COLO668 (cell line): ENCODE results near the gene PHLDB3.
"Not testable (repeated sequence)": the region's sequence is repeated elsewhere in the genome, so short reads cannot be mapped to it uniquely, and the experiment has no call there.

Experiments
- DNase-seq: peaks from one replicate; lab custom pipeline; 2025; ENCODE audit not compliant: unreplicated experiment; lab: John Stamatoyannopoulos, UW

Gene PHLDB3

DNA sequence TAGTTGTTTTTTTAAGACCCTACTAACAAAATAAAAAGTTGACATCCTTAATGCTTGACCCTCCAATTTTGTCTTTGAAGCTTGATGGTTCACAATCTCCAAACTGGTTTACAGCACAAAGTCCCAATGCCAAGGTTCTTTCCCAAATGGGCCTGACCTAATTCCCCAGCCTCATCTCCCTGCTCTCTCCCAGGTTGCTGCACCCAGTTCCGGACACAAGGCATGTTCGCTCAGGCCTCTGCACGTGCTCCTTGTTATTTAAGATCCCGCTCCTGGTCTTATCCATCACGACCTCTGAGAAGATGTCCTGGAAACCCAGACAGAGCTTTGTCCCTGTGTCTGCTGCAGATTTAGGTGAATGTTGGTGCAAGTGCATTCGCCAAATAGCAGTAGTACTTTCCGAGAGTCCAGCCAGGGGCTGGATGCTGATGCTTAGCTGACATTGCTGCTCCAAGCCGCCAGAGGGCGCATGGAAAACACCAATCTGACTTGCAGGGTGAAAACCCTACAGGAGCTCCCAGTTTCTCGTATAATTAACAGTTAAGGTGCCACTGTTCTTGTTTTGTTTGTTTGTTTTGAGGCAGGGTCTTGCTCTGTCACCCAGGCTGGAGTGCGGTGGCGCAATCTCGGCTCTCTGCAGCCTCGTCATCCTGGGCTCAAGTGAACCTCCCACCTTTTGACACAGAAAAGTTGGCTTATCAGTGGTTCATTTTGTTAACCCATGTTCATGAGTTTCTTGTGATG, 57.6 kb downstream of the PHLDB3 start:
- DNase-seq, result peak; percentile 69

DNA sequence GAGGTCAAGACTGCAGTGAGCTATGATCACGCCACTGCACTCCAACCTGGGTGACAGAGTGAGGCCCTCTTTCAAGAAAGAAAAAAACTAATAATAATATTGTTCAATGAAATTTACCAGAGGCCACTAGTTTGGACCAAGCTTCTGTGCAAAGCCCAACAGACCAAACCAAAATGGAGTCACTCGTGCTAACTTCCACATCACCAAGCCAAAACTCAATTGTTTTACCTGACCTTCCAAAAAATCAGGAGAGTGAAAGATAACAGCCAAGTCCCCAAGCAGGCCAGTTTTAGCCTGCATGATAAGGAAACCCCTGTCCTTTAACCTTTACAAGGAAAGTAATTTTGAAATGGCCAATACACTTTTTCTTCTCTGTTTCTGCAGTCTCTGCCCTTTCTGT, 59.1 kb downstream of the PHLDB3 start:
- no peak for DNase-seq

DNA sequence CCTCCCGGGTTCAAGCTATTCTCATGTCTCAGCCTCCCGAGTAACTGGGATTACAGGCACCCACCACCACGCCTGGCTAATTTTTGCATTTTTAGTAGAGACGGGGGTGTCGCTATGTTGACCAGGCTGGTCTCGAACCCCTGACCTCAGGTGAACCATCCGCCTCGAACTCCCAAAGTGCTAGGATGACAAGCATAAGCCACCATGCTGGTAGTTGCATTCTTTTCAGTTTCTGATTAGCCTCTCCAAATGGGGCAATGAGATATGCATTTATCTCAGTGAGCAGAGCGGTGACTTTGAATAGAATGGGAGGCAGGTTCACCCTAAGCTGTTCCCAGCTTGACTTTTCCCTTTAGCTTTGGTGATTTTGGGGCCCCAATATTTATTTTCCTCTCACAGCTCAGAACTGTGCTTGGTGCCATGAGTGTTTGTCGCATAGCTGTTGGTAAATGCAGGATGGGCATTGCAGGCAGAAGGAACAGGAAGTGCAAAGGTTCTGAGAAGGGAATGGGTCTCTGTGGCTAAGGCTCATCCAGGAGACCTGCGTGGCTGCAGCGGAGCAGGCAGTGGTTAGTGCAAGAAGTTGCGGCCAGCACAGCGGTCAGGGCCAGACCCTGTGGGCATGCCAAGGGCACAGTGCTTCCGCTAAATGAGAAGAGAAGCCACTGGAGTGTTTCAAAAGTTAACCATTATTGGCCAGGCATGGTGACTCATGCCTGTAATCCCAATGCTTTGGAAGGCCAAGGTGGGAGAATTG, 59.8 kb downstream of the PHLDB3 start:
- no peak for DNase-seq

GRCh38 chr19:43444091-43444490, 60.5 kb downstream of the PHLDB3 start:
- DNase-seq, result not testable (repeated sequence)

DNA sequence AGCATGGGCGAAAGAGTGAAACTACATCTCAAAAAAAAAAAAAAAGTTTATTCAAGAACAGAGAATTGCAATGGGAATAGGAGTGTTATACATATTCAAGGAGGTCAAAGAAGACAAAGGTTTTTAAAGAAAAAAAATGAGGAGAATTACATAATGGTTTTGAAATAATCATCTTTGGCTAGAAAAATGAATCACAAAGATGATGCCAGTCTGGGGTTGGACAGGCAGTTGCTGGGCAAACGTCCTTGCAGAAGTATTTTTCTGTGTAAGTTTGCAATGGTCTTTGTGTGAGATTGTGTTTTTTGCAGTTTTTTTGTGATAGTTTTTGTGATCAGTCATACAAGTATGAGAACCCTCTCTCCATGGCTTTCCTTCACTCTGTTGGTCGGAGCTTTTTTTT, 62.8 kb downstream of the PHLDB3 start:
- DNase-seq, result no peak

DNA sequence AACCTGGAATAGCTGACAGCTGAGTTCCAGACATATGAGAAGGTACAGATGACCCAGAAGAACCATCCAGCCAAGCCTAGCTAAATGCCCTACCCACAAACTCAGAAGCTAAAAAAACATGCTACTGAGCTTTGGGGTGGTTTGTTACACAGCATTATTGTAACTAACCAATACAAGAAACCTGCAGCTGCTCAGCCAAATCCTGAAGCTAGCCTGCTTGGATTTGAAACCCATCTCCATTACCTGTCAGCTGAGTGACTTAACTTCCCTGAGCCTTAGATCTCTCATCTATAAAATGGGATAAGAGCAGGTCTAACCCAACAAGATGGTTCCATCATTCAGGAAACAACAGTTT, 64.9 kb downstream of the PHLDB3 start:
- no peak for DNase-seq

- DNase-seq, result no peak
Observed at GRCh38 chr19:43439032-43439708, 65.4 kb downstream of the PHLDB3 start.

GRCh38 chr19:43438291-43439031, 66.1 kb downstream of the PHLDB3 start:
- DNase-seq, result peak; percentile 28

- no peak for DNase-seq
Observed at GRCh38 chr19:43437712-43438111, 66.8 kb downstream of the PHLDB3 start.

- DNase-seq, result not testable (repeated sequence)
Observed at GRCh38 chr19:43437284-43437683, 67.3 kb downstream of the PHLDB3 start.

- no peak for DNase-seq
Observed at GRCh38 chr19:43435775-43436174, 68.8 kb downstream of the PHLDB3 start.

GRCh38 chr19:43433689-43434088, 70.9 kb downstream of the PHLDB3 start:
- no peak for DNase-seq

DNA sequence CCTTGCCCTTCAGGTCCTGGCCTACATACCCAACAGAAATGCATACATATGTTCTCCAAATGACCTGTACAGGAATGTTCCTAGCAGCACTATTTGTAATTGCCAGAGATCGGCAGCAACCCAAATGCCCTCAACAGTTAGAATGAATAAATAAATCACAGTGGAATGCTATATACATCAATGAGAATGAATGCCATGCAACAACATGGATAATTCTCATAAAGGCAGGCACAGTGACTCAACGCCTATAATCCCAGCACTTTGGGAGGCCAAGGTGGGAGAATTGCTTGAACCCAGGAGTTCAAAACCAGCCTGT, 71.2 kb downstream of the PHLDB3 start:
- DNase-seq, result no peak

DNA sequence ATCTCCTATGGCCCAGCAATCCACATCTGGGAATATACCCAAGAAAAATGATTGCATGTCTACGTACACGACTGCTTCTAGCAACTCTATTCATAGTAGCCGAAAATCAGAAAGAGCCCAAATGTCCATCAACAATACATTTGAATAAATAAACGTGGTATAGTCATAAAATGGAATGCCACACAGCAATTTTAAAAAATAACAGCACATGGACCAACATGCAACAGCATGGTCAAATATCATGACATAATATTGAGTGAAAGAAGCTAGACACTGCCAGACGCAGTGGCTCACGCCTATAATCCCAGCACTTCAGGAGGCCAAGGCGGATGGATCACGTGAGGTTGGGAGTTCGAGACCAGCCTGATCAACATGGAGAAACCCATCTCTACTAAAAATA, 73.6 kb downstream of the PHLDB3 start:
- DNase-seq, result no peak

DNA sequence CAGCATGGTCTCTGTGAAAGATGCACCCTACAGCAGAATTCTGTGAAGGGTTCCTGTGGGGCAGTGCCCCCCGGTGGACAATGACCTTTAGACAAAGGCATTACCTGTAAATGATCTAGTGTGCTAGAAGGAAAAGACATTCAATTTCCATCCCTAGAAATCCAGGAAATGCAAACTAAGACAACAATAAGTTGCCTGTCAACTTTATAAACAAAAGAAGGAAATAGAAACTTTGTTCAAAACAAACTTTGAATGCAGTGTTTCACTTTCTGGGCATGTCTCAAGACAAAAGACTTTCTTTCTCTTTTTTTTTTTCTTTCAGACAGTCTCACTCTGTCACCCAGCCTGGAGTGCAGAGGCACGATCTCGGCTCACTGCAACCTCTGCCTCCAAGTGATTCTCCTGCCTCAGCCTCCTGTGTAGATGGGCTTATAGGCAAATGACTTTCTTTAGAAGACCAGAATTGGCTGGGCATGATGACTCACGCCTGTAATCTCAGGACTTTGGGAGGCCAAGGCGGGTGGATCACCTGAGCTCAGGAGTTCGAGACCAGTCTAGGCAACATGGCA, 74.3 kb downstream of the PHLDB3 start:
- DNase-seq, result peak; percentile 5

- no peak for DNase-seq
Observed at GRCh38 chr19:43429395-43429794, 75.2 kb downstream of the PHLDB3 start.

DNA sequence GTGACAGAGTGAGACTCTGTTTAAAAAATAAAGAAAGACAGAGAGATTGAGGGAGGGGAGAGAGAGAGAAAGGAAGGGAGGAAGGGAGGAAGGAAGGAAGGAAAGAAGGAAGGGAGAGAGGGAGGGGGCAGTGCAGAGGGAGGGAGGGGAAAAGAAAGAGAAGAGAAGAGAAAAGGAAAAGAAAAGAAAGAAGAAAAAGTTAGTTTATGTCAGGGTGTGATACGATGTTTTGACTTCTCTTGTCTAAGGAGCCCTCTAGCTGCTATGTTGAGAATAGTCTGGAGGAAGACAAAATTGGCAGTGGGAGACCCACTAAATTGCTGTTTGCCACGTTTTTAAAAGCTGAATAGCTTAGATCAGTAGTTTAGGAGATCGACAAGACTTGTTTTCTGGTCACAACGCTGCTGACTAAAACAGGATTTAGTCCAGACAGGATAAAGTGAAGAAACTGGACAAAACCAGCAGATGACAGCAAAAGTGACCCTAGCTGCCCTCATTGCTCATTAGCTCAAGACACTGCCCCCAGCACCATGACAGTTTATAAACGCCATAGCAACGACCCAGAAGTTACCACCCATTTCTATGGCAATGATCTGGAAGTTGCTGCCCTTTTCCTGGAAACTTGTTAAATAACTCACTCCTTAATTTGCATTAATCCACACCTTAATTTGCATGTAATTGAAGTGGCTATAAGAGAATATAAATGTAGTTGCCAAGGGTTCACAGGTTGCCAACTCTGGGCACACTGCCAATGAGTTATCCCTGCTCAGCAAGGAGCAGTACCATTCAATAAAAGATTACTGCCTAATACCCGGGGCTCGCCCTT, 78.8 kb downstream of the PHLDB3 start:
- DNase-seq, result peak; percentile 33
